Activated CD8-positive, alpha-beta memory T cell treated with anti-CD3 and anti-CD28 coated beads, Interleukin-2, amount 50 U/mL, for 24 hours (primary cell): ENCODE data around the gene TRMU.
A peak's percentile ranks its signal among the peaks of the same experiment; 100 is the strongest.

ENCODE experiments used
- DNase-seq: peaks from one replicate; pipeline ENCODE4 v3.0.0-alpha.2; 2020; ENCODE audit errors: extremely low read depth

The TRMU gene

GRCh38 chr22:46335201-46336118 is at the start of gene TRMU:
TSS of gene TRMU (plus strand) at chr22:46335714. CDS start at chr22:46335765, 51 bp downstream.
- peak; percentile 38 for DNase-seq

DNA sequence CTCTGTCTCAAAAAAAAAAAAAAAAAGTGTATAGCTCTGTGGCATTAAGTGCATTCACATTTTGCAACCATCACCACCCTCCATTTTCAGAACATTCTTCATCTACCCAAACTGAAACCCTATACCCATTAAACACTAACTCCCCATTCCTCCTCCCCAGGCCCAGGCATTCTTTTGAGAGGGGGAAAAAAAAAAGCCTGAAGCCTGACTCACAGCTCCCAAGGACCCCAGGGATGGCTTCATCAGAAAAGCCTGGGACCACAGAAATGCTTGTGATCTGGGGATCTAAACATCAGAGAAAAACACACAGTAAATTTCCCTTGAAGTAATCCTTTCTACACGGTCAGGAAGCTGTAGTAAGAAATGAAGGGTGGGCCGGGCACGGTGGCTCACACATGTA is 49.5 kb upstream of the TRMU start:
- DNase-seq: no peak

- no peak for DNase-seq
Observed at GRCh38 chr22:46286941-46287872, 48.3 kb upstream of the TRMU start.

DNA sequence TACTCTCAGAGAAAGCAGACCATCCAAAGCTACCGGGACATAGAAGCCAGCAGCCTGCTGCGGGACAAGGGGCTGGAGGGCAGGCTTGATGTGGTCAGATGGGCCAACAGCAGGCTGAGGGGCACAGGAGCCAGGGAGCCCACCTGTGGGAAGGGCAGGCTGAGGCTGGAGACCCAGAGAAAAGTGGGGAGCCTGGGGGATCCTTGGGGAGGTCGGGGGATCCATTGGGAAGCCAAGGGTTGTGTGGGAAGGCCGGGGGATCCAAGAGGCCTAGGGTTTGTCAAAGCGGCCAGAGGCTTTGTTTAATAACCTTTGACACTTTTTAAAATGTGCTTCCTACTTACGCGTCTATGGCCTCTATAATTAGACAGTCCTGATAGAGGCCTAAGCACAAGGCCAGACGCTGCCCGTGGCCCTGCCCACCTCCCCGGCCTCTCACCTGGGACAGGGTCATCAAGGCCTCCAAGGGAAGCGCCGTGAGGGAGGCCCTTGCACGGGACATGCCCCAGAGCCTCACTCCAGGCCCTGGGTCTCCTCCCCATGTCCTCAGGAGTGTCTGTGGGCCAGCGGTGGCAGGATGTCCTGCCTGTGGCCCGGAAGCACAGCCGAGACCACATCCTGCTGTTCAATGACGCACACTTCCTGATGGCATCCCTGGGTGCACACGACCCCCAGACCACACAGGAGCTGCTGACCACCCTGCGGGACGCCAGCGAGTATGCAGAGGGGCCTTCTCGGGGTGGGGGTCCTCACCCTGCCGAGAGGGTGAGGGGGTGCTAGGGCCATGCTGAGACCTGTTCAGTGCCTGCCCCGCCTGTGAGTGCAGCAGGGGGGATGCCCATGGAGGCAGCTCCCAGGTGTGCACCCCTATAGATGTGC is 47.4 kb upstream of the TRMU start:
- no peak for DNase-seq

GRCh38 chr22:46288846-46289243 is 46.7 kb upstream of the TRMU start:
- DNase-seq: no peak

DNA sequence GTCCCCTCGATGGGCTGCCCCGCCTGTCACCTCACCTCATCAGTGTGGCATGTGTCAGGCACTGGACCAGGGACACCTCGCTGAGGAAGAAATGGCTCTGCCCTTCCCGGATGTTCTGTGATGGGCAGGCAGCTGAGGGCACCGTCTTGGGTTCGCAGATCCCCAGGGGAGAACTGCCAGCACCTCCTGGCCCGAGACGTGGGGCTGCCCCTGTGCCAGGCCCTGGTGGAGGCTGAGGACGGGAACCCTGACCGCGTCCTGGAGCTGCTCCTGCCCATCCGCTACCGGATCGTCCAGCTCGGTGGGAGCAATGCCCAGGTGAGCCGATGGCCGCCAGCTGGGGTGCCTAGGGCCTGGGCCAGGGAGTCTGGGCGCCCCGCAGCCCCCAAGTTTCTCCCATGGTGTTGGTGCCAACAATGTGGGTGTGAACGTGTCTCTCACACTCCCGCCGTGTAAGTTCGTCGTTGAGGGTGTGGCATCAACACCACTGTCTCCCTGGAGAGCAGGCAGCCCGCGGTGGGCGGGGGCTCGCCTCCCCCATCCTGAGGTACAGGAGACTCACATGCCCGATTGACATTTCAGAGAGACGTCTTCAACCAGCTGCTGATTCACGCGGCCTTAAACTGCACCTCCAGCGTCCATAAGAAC is 46.1 kb upstream of the TRMU start:
- no peak for DNase-seq

DNA sequence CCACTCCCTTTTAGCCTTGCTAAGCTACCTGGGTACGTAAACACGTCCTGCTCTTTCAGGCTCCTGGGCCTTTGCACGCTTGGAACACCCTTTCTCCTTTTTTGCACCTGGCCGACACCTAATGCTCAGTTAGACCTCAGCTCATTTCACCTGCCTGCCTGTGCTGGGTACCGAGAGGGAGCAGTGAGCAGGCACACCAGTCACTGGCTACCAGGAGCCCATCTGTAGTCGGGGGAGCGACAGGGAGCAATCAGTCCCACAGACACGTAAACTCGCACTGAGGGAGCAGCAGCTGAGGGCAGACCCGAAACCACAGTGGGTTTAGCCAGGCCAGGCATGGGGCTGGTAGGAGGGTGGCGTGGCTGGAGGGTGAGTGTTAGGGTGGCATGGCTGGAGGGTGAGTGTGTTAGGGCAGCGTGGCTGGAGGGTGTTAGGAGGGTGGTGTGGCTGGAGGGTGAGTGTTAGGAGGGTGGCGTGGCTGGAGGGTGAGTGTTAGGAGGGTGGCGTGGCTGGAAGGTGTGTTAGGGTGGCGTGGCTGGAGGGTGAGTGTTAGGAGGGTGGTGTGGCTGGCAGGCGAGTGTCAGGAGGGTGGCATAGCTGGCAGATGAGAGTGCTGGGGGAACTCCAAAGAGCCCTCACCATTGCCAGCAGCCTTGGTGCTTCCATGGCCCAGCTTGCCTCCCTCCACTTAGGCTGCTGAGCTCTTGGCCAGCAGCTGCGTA is 45.2 kb upstream of the TRMU start:
- DNase-seq: no peak

- no peak for DNase-seq
Observed at GRCh38 chr22:46290843-46291785, 44.4 kb upstream of the TRMU start.

- DNase-seq: no peak
Observed at GRCh38 chr22:46292173-46292572, 43.3 kb upstream of the TRMU start.

GRCh38 chr22:46292732-46293131 is 42.8 kb upstream of the TRMU start:
- DNase-seq: no peak

- DNase-seq: no peak
Observed at GRCh38 chr22:46293577-46294260, 41.8 kb upstream of the TRMU start.

GRCh38 chr22:46294784-46295183 is 40.7 kb upstream of the TRMU start:
- DNase-seq: no peak

DNA sequence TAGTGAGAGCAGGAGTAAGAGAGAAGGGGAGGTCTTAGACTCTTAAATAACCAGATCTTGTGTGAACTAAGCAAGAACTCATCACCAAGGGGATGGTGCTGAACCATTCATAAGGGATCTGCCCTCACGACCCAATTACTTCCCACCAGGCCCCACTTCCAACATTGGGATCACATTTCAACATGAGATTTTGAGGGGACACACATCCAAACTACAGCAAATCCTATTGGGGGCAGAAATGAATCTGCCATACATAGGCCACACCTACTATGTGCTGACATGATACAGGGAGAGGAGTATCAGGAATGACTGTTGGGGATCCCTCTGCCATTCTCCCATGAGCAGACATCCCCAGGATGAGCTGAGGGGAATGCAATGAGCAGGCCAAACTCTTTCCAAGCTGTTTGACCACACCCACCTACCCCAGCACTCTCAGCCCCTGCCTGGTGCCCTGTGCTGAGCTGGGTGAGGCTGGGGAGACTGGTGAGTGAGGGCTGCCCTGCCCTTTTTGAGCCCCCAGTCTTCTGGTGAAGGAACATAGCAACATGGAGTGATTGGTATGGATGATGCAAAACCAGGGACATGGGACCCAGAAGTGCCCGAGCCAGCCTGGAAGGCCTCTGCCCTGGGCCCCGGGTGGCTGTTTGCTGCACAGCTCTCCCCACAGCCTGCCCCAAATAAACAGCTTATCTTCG is 40.1 kb upstream of the TRMU start:
- DNase-seq: no peak

DNA sequence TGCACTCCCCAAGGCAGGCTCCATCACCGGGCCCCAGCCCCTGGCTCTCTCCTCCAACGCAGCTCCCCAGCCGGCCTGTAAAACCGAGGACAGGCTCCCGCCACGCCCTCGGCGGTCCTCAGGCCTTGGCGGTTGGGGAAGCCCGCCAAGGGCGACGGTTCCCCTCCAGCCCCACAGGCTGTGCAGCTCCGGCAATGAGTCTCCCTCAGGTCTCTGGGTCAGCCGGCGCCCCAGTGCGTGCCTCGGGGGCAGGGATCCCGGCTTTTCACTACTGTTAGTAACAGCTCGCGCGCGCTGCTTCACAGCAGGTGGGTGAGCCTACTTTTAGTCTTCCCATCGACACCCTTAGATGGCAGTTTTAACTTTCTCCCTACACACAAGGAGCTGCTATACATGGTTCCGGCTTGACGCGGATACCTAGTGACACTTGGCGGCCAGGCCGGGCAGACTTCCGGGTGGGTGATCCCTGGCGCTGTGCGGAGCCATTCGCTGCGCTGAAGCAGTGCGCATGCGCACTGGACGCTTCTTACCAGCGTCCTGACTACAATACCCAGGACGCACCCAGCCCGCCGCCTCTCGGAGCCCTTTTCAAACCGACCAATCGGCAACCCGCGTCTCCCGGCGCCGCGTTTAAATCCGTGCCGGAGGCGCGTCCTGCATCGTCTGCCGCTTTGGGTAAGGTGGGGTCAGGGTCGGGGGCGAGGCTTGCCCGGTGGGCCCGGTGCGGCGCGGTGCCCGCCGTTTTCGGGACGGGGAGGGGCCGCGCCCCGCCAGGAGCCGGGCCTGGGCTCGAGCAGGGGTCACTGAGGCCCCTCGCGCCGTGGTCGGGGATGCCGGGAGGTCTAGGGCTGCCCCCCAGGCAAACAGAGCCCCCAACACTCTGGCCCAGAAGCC is 39.0 kb upstream of the TRMU start, which contains the start of gene GTSE1:
TSS of gene GTSE1 (plus strand) at position 614 of the 894 bp plus-strand sequence. CDS start 531 bp downstream, outside the sequence.
- peak; percentile 92 for DNase-seq

DNA sequence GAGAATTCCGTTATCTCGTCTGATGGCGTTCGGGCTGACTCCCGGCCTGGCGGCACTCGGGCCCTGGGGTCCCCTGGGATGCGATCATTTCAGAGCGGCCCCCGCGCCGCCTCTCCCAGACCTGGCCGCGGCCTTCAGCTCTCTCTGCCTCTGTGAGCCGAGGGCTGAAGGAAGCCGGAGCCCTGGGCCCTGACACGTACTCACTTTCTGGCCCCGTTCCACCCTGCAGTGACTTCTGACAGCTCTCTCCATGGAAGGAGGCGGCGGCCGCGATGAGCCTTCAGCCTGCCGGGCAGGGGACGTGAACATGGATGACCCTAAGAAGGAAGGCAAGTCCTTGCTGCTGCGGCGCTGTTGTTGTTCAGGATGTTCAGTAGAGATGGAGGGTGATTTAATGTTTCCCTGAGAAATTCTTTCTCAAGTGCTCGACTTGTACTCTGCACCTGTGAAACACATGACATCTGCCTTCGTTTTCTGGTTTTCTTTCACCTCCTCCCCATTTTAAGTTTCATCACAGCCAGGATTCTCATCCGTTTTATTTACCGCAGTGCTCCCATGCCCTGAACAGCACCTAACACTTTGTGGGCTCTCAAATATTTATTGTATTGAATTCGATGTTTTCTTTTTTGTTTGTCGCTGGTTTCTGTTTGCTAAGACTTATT is 38.2 kb upstream of the TRMU start:
- DNase-seq: no peak

- DNase-seq: no peak
Observed at GRCh38 chr22:46299101-46299500, 36.4 kb upstream of the TRMU start.
